ENCODE measurements around the gene KLHL22.
"Not testable (repeated sequence)": the region's sequence is repeated elsewhere in the genome, so short reads cannot be mapped to it uniquely, and the experiment has no call there.

KLHL22 gene

GRCh38 chr22:20414450-20414849, 81.1 kb downstream of the KLHL22 start:
- DNase-seq (ENCODE audit: insufficient read length, low spot score) (no peak), FAIRE-seq (no peak)
- no peak for TF ChIP-seq CTCF (IDR thresholded peaks at IDR 0.05; ENCODE audit: insufficient read depth, missing control alignments)

GRCh38 chr22:20414059-20414440, 81.5 kb downstream of the KLHL22 start:
- DNase-seq (ENCODE audit: insufficient read length, low spot score) (no peak), FAIRE-seq (no peak)
- no peak for TF ChIP-seq CTCF (IDR thresholded peaks at IDR 0.05; ENCODE audit: insufficient read depth, missing control alignments)

- no peak for FAIRE-seq
- TF ChIP-seq CTCF (IDR thresholded peaks at IDR 0.05; ENCODE audit: insufficient read depth, missing control alignments), result no peak
- DNase-seq (ENCODE audit: insufficient read length, low spot score), result no peak
Measured at GRCh38 chr22:20413217-20414058, 82.2 kb downstream of the KLHL22 start.

- TF ChIP-seq CTCF (IDR thresholded peaks at IDR 0.05; ENCODE audit: insufficient read depth, missing control alignments), result no peak
- FAIRE-seq (no peak), DNase-seq (ENCODE audit: insufficient read length, low spot score) (no peak)
Measured at GRCh38 chr22:20412474-20413216, 83.0 kb downstream of the KLHL22 start.

- DNase-seq (ENCODE audit: insufficient read length, low spot score); FAIRE-seq: not testable (repeated sequence)
Measured at GRCh38 chr22:20409385-20409784, 86.2 kb downstream of the KLHL22 start.

- FAIRE-seq, result no peak
- no peak for DNase-seq (ENCODE audit: insufficient read length, low spot score)
- TF ChIP-seq CTCF (IDR thresholded peaks at IDR 0.05; ENCODE audit: insufficient read depth, missing control alignments), result no peak
Measured at GRCh38 chr22:20408891-20409290, 86.7 kb downstream of the KLHL22 start.

- no peak for TF ChIP-seq CTCF (IDR thresholded peaks at IDR 0.05; ENCODE audit: insufficient read depth, missing control alignments)
- no peak for DNase-seq (ENCODE audit: insufficient read length, low spot score)
- no peak for FAIRE-seq
Measured at GRCh38 chr22:20407829-20408228, 87.8 kb downstream of the KLHL22 start.

All from D721Med (cell line).